ENCODE data around the gene VIPR2. TPM values are rescaled to one million over a fixed set of nuclear protein-coding genes. Genes with fewer than 3 reads are reported as not detected.

The VIPR2 gene
- polyA plus RNA-seq, 3 donors = not detected

- no peak overlapping the region for H3K4me2 ChIP-seq (replicated peaks; ENCODE audit: extremely low read depth, low read length, poor library complexity, severe bottlenecking)
- Mint-ChIP-seq H3K27me3 (ENCODE audit: low read depth in 3 of 3) (peaks cover 21 to 36% (median 25%) of the 10 kb centered on the region in 3 donors), H3K36me3 (no peaks in the 10 kb centered on the region), H3K4me1 (no peaks in the 10 kb centered on the region), H3K9me3 (peaks cover 0 to 4% (median 2%) of the 10 kb centered on the region in 7 donors), H3K4me3 (no peak overlapping the region), H3K27ac (no peak overlapping the region)
- 88% methylated on average over 9 of the region's 11 CpGs for WGBS (ENCODE audit: insufficient coverage)
- H3K9me3 ChIP-seq (replicated peaks in 1 of 2; ENCODE audit: control insufficient read depth in 1 of 2, insufficient read depth in 1 of 2, low read length in 2 of 2) = peaks cover 0 to 3% of the 10 kb centered on the region in 2 donors
- H3K27ac ChIP-seq (ENCODE audit: low read depth in 1 of 2, low read length in 2 of 2) = no peak overlapping the region
- no peak overlapping the region for H3K9ac ChIP-seq (ENCODE audit: insufficient read depth, low read length, poor library complexity, severe bottlenecking)
- TF ChIP-seq, protein P1, sequence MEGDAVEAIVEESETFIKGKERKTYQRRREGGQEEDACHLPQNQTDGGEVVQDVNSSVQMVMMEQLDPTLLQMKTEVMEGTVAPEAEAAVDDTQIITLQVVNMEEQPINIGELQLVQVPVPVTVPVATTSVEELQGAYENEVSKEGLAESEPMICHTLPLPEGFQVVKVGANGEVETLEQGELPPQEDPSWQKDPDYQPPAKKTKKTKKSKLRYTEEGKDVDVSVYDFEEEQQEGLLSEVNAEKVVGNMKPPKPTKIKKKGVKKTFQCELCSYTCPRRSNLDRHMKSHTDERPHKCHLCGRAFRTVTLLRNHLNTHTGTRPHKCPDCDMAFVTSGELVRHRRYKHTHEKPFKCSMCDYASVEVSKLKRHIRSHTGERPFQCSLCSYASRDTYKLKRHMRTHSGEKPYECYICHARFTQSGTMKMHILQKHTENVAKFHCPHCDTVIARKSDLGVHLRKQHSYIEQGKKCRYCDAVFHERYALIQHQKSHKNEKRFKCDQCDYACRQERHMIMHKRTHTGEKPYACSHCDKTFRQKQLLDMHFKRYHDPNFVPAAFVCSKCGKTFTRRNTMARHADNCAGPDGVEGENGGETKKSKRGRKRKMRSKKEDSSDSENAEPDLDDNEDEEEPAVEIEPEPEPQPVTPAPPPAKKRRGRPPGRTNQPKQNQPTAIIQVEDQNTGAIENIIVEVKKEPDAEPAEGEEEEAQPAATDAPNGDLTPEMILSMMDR (IDR thresholded peaks at IDR 0.05) = no peak
- no peaks in the 10 kb centered on the region for H4K20me1 ChIP-seq (ENCODE audit: insufficient read depth, low read length)
- H3K4me1 ChIP-seq (ENCODE audit: control insufficient read depth in 1 of 2, insufficient read depth in 2 of 2, low read length in 2 of 2) = no peaks in the 10 kb centered on the region
- H2AFZ ChIP-seq (ENCODE audit: insufficient read depth, low read depth, low read length, poor library complexity, severe bottlenecking) = no peak overlapping the region
- intact Hi-C loops (cut with micrococcal nuclease) = no loop called here
- H3K36me3 ChIP-seq (replicated peaks in 1 of 2; ENCODE audit: control insufficient read depth in 1 of 2, insufficient read depth in 2 of 2, low read length in 2 of 2) = no peaks in the 10 kb centered on the region
- no peak overlapping the region for H3K4me3 ChIP-seq (replicated peaks in 1 of 3; ENCODE audit: low read depth in 2 of 3, low read length in 3 of 3)
- H3K27me3 ChIP-seq (ENCODE audit: control insufficient read depth in 2 of 2, insufficient read depth in 2 of 2, low read length in 2 of 2) = peaks cover 11 to 16% of the 10 kb centered on the region in 2 donors
- no peaks in the 10 kb centered on the region for H3K79me2 ChIP-seq (ENCODE audit: insufficient read depth, low read length)
- DNase-seq = no peak
Observed at GRCh38 chr7:159137906-159138305, 6.8 kb downstream of the VIPR2 start.

DNA sequence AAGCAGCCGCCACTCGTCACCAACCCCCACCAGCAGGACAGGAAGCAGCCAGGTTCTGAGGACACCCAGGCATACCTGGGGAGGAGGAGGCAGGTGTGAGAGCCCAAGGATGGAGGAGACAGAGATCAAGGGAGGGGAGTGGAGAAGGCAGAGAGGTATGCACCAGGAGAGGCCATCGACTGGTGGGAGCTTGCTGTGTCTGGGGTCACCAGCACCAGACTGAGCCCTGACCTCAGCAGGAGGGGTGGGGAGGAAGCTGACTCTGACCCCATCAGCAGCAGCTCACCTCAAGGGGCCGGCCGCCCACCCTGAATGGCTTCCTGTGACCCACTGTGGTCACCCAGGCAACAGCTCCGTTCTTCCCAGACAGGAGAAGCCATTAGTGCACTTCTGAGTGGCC lies 7.8 kb downstream of the VIPR2 start:
- Histone ChIP-seq H2AFZ (ENCODE audit: insufficient read depth, low read depth, low read length, poor library complexity, severe bottlenecking) (no peak overlapping the region), H3K27ac (ENCODE audit: low read depth in 1 of 2, low read length in 2 of 2) (no peak overlapping the region), H3K9me3 (replicated peaks in 1 of 2; ENCODE audit: control insufficient read depth in 1 of 2, insufficient read depth in 1 of 2, low read length in 2 of 2) (no peaks in the 10 kb centered on the region), H3K9ac (ENCODE audit: insufficient read depth, low read length, poor library complexity, severe bottlenecking) (no peak overlapping the region), H3K36me3 (replicated peaks in 1 of 2; ENCODE audit: control insufficient read depth in 1 of 2, insufficient read depth in 2 of 2, low read length in 2 of 2) (no peaks in the 10 kb centered on the region), H4K20me1 (ENCODE audit: insufficient read depth, low read length) (no peaks in the 10 kb centered on the region), H3K4me1 (ENCODE audit: control insufficient read depth in 1 of 2, insufficient read depth in 2 of 2, low read length in 2 of 2) (no peaks in the 10 kb centered on the region), H3K79me2 (ENCODE audit: insufficient read depth, low read length) (no peaks in the 10 kb centered on the region), H3K27me3 (ENCODE audit: control insufficient read depth in 2 of 2, insufficient read depth in 2 of 2, low read length in 2 of 2) (peaks cover 3 to 5% of the 10 kb centered on the region in 2 donors), H3K4me2 (replicated peaks; ENCODE audit: extremely low read depth, low read length, poor library complexity, severe bottlenecking) (no peak overlapping the region), H3K4me3 (replicated peaks in 1 of 3; ENCODE audit: low read depth in 2 of 3, low read length in 3 of 3) (no peak overlapping the region)
- peaks cover 0 to 4% (median 2%) of the 10 kb centered on the region in 7 donors for H3K9me3 Mint-ChIP-seq
- WGBS (ENCODE audit: insufficient coverage) = 67% methylated on average over 1 of the region's 6 CpGs
- H3K27me3 Mint-ChIP-seq (ENCODE audit: low read depth in 3 of 3) = peaks cover 10 to 26% (median 16%) of the 10 kb centered on the region in 3 donors
- H3K4me1 Mint-ChIP-seq = no peaks in the 10 kb centered on the region
- intact Hi-C loops (cut with micrococcal nuclease) = no loop called here
- H3K27ac Mint-ChIP-seq = no peak overlapping the region
- TF ChIP-seq, protein P1 (IDR thresholded peaks at IDR 0.05) = no peak
- H3K4me3 Mint-ChIP-seq = no peak overlapping the region
- no peaks in the 10 kb centered on the region for H3K36me3 Mint-ChIP-seq
- no peak for DNase-seq

Data from CD14-positive monocyte (primary cell).